BLaER1 treated with 17β-estradiol and CSF1 and Interleukin-3, amounts not matched to agents 10 nM and 100 nM (cell line): Measurements from ENCODE around the gene GNAL.
"Not testable (repeated sequence)": the region's sequence is repeated elsewhere in the genome, so short reads cannot be mapped to it uniquely, and the experiment has no call there.

Experiments
- H3K27ac ChIP-seq, 11 experiments: shearing (Covaris generic); formaldehyde crosslinking; 2 replicates each; pipeline ENCODE4 v1.8.1; 2022
- H3K27me3 ChIP-seq, 11 experiments: shearing (Covaris generic); formaldehyde crosslinking; 2 replicates each; pipeline ENCODE4 v1.8.1; 2022
- H3K36me3 ChIP-seq, 11 experiments: shearing (Covaris generic); formaldehyde crosslinking; 2 replicates each; pipeline ENCODE4 v1.8.1; 2022
- H3K4me1 ChIP-seq, 10 experiments: shearing (Covaris generic); formaldehyde crosslinking; 2 replicates each; pipeline ENCODE4 v1.8.1; 2022
- H3K4me2 ChIP-seq, 11 experiments: shearing (Covaris generic); formaldehyde crosslinking; 2 replicates each; pipeline ENCODE4 v1.8.1; 2022
- H3K4me3 ChIP-seq, 10 experiments: shearing (Covaris generic); formaldehyde crosslinking; 2 replicates each; pipeline ENCODE4 v1.8.1; 2022
- H3K9ac ChIP-seq, 11 experiments: shearing (Covaris generic); formaldehyde crosslinking; 2 replicates each; pipeline ENCODE4 v1.8.1; 2022
- H3K9me3 ChIP-seq, 11 experiments: shearing (Covaris generic); formaldehyde crosslinking; replicated peaks in 1 of 11; 2 replicates each; pipeline ENCODE4 v1.8.1; 2022
- H4K20me1 ChIP-seq, 11 experiments: shearing (Covaris generic); formaldehyde crosslinking; 2 replicates each; pipeline ENCODE4 v1.8.1; 2022
- Cebpa-rat ChIP-seq, 11 experiments: shearing (Covaris generic); IDR thresholded peaks; 2 replicates each; pipeline ENCODE4 v1.8.1; 2022

Gene GNAL

DNA sequence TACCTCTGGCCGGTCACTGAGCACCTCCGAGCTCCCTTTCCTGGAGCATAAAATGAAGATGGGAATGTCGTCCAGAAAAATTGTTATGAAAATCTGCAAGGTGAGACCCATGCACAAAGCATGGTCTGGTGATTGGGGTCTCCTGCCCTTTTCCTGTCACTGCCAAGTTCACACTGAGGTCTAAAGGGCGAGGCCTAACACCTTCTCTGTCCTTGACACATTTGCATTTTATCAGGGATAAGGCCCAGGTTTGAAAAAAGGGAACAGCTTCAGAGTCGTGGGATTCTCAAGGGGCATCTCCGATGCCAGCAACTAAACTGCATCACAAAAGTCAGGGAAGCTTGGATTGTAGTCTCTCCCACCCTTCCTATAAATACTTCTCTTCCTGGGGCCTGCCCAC, 24.7 kb downstream of the GNAL start:
- no peaks in the 10 kb centered on the region for H3K36me3 ChIP-seq
- no peaks in the 10 kb centered on the region for H3K4me1 ChIP-seq
- peaks cover 0 to 24% (median 10%) of the 10 kb centered on the region in 11 experiments; a peak in 14 of 22 replicates for H3K9me3 ChIP-seq
- TF ChIP-seq Cebpa-rat (IDR thresholded peaks at IDR 0.05) = no peak
- no peak overlapping the region for H3K27ac ChIP-seq
- H3K4me3 ChIP-seq = no peak overlapping the region
- H3K27me3 ChIP-seq = no peaks in the 10 kb centered on the region
- no peak overlapping the region for H3K4me2 ChIP-seq
- no peak overlapping the region for H3K9ac ChIP-seq
- H4K20me1 ChIP-seq = no peaks in the 10 kb centered on the region

DNA sequence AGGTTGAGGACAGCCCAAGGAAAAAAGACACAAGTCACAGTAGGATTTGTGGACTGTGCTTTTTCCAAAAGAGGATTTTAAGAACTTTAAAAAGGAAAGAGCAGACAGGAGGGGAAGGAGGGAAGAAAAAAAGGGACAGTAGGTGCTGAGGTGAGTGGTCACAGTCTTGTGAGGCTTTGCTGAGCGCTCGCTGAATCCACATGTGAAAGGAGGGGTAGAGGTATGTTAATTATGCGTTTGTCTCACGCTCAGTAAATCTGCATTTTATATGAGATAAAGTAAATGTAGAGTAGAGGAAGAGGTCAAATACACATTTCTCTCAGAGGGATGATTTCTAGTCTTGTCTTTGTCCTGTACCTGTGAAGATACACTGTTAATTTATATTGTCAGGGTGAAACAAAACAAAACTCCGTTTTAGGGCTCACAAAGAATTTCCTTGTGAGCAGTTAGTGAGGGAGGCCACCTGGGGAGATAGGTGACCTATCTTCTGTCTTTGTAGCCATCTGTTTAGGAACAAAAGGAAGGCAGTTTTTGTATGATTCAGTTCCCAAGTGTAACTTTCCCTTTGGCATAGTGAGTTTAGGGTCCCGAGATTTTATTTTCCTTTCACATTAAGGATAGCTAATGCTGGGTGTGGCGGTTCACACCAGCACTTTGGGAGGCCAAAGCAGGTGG, 25.3 kb downstream of the GNAL start:
- Histone ChIP-seq H3K4me2 (no peak overlapping the region), H3K27me3 (no peaks in the 10 kb centered on the region), H3K9me3 (peaks cover 0 to 18% (median 7%) of the 10 kb centered on the region in 11 experiments; a peak in 11 of 22 replicates), H3K4me1 (no peaks in the 10 kb centered on the region), H3K9ac (no peak overlapping the region), H4K20me1 (no peaks in the 10 kb centered on the region), H3K36me3 (no peaks in the 10 kb centered on the region), H3K4me3 (no peak overlapping the region), H3K27ac (no peak overlapping the region)
- no peak for TF ChIP-seq Cebpa-rat (IDR thresholded peaks at IDR 0.05)

DNA sequence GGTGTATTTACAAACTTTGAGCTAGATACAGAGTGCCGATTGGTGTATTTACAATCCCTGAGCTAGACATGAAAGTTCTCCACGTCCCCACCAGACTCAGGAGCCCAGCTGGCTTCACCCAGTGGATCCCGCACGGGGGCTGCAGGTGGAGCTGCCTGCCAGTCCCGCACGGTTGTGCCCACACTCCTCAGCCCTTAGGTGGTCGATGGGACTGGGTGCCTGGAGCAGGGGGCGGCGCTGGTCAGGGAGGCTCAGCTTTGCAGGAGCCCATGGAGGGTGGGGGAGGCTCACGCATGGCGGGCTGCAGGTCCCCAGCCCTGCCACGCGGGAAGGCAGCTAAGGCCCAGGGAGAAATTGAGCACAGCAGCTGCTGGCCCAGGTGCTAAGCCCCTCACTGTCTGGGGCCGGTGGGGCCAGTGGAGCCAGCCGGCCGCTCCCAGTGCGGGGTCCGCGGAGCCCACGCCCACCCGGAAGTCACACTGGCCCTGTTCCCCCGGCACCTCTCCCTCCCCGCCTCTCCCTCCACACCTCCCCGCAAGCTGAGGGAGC, 27.8 kb downstream of the GNAL start:
- peaks cover 0 to 15% (median 7%) of the 10 kb centered on the region in 11 experiments; a peak in 7 of 22 replicates for H3K9me3 ChIP-seq
- not testable (repeated sequence) for H3K4me3 ChIP-seq, H3K27ac ChIP-seq, H3K4me2 ChIP-seq, H3K9ac ChIP-seq, H3K27me3 ChIP-seq, H4K20me1 ChIP-seq, H3K36me3 ChIP-seq, H3K4me1 ChIP-seq

DNA sequence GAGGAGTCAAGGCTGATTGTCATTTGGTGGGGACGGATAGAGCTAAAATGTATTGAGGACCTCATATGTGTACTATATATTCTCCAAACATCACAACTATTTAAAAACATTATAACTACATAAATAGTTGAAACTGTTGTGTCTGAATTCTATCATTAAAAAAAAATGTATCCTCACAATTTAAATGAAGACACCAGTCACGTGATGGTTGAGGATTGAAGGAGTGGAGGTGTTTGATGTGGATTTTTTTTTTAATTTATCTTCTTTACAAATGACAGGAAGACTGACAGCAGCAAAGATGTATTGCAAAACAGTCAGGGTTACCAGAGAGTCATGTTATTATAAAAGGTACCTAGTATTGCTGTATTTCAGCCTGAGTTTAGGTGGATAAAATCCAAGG, 30.0 kb downstream of the GNAL start:
- Histone ChIP-seq H4K20me1 (no peaks in the 10 kb centered on the region), H3K27me3 (no peaks in the 10 kb centered on the region), H3K9me3 (peaks cover 0 to 15% (median 7%) of the 10 kb centered on the region in 11 experiments; a peak in 7 of 22 replicates), H3K9ac (no peak overlapping the region), H3K4me1 (no peaks in the 10 kb centered on the region), H3K27ac (no peak overlapping the region), H3K4me2 (no peak overlapping the region), H3K36me3 (no peaks in the 10 kb centered on the region), H3K4me3 (no peak overlapping the region)
- TF ChIP-seq Cebpa-rat (IDR thresholded peaks at IDR 0.05) = no peak

DNA sequence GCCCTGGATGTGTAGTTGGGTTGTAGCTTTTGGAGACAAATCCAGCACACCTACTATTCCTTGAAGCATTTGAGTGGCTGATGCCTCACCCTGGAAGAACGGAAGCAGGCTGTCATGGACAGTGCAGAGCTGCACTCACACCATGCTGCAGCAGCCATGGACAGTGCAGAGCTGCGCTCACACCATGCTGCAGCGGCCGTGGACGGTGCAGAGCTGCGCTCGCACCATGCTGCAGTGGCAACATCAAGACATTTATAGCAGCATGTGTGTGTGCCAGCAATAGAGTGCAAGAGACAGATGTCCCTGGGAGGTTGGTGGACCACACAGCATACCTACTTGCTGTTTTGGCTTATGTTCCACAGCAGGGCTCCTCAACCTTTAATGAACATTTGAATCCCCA, 30.6 kb downstream of the GNAL start:
- Histone ChIP-seq H3K27me3 (no peaks in the 10 kb centered on the region), H3K4me1 (no peaks in the 10 kb centered on the region), H3K27ac (no peak overlapping the region), H4K20me1 (no peaks in the 10 kb centered on the region), H3K9ac (no peak overlapping the region), H3K4me3 (no peak overlapping the region), H3K36me3 (no peaks in the 10 kb centered on the region), H3K9me3 (peaks cover 0 to 15% (median 7%) of the 10 kb centered on the region in 11 experiments; a peak in 7 of 22 replicates), H3K4me2 (no peak overlapping the region)
- TF ChIP-seq Cebpa-rat (IDR thresholded peaks at IDR 0.05) = no peak

DNA sequence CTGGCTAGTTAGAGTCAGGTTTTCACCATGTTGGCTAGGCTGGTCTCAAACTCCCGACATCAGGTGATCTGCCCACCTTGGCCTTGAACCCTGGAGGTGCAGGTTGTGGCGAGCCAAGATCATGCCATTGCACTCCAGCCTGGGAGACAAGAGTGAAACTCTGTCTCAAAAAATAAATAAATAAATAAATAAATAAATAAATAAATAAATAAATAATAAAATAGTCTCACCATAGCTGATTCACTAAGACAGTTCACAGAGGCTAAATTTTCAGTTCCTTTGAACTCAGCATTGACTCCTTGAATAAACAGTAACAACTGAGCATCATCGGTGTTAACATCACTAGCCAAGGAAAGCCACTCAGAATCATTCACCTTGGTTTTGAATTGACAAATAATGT, 32.7 kb downstream of the GNAL start:
- H3K27me3 ChIP-seq = no peaks in the 10 kb centered on the region
- no peaks in the 10 kb centered on the region for H3K4me1 ChIP-seq
- H4K20me1 ChIP-seq = no peaks in the 10 kb centered on the region
- peaks cover 0 to 12% (median 6%) of the 10 kb centered on the region in 11 experiments; a peak in 8 of 22 replicates for H3K9me3 ChIP-seq
- H3K4me2 ChIP-seq = no peak overlapping the region
- no peak overlapping the region for H3K4me3 ChIP-seq
- H3K36me3 ChIP-seq = no peaks in the 10 kb centered on the region
- H3K27ac ChIP-seq = no peak overlapping the region
- no peak for TF ChIP-seq Cebpa-rat (IDR thresholded peaks at IDR 0.05)
- H3K9ac ChIP-seq = no peak overlapping the region

DNA sequence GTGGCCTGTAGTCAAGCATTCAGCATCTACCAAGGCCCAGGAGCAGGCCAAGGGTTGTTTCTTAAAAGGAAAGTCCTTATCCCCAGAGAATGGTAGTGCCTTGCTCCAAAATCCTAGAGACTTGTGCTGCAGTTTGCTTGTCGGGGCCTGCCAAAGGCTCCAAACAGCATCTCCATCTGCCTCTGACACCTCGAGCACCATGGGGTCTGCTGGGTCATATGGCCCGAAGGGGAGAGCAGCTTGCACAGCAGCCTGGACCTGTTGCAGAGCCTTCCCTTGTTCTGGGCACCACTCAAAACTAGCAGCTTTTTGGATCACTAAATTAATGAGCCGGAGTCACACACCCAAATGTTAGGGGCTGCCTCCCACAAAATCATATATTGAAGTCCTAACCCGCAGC, 35.7 kb downstream of the GNAL start:
- Histone ChIP-seq H3K9me3 (peaks cover 0 to 12% (median 0%) of the 10 kb centered on the region in 11 experiments; a peak in 3 of 22 replicates), H4K20me1 (no peaks in the 10 kb centered on the region), H3K4me1 (no peaks in the 10 kb centered on the region), H3K27ac (no peak overlapping the region), H3K27me3 (no peaks in the 10 kb centered on the region), H3K4me3 (no peak overlapping the region), H3K9ac (no peak overlapping the region), H3K4me2 (no peak overlapping the region), H3K36me3 (no peaks in the 10 kb centered on the region)
- no peak for TF ChIP-seq Cebpa-rat (IDR thresholded peaks at IDR 0.05)

DNA sequence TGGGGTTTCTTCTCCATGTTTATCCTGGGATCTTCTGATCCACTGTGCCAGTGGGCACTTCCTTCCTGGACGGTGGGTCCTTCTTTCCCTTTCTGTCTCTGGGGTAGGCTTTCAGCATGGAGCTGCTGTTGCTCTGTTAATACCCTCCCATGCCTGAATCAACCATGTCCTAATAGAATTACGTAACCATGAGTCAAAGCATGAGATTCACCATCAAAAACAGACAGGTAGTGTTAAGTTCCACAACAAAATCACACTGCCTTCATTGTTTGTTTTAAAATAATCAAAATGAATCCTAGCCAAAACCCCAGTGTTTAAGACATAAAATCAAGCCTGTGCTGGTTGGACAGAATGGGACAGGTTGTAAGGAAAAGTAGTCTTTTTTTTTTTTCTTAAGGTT, 37.5 kb downstream of the GNAL start:
- TF ChIP-seq Cebpa-rat (IDR thresholded peaks at IDR 0.05) = no peak
- Histone ChIP-seq H4K20me1 (no peaks in the 10 kb centered on the region), H3K4me2 (no peak overlapping the region)

DNA sequence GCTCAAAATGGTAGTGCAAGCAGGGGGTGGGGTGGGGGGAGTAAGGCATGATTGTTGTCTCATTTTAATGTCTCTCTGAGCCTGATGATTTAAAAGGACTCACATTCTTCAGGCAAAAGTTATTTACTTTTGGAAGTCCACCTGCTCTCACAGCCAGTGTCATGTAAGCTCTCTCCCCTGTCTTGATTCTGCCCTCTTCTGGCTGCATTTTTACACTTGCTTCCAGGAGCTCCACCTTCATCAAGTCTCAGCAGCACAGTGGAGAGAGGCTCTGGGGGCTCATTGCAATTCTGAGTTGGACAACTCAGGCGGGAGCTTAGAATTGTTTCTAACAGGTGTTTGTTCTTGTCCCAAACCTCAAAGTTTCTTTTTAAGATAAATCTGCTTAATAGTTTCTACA, 39.2 kb downstream of the GNAL start:
- no peak overlapping the region for H3K4me3 ChIP-seq
- no peak overlapping the region for H3K27ac ChIP-seq
- H3K4me1 ChIP-seq = peaks cover 0 to 3% (median 0%) of the 10 kb centered on the region in 10 experiments; a peak in 1 of 20 replicates
- H3K36me3 ChIP-seq = no peaks in the 10 kb centered on the region
- no peak for TF ChIP-seq Cebpa-rat (IDR thresholded peaks at IDR 0.05)
- H4K20me1 ChIP-seq = no peaks in the 10 kb centered on the region
- H3K9ac ChIP-seq = no peak overlapping the region
- H3K27me3 ChIP-seq = no peaks in the 10 kb centered on the region
- peaks cover 0 to 12% (median 0%) of the 10 kb centered on the region in 11 experiments; a peak in 3 of 22 replicates for H3K9me3 ChIP-seq
- no peak overlapping the region for H3K4me2 ChIP-seq

More for the DNA sequence above, 37.5 kb downstream of the GNAL start:
- no peaks in the 10 kb centered on the region for H3K4me1 ChIP-seq
- H3K9me3 ChIP-seq = peaks cover 0 to 12% (median 0%) of the 10 kb centered on the region in 11 experiments; a peak in 3 of 22 replicates
- no peak overlapping the region for H3K4me3 ChIP-seq
- no peaks in the 10 kb centered on the region for H3K36me3 ChIP-seq
- H3K27ac ChIP-seq = no peak overlapping the region
- H3K27me3 ChIP-seq = no peaks in the 10 kb centered on the region
- H3K9ac ChIP-seq = no peak overlapping the region

DNA sequence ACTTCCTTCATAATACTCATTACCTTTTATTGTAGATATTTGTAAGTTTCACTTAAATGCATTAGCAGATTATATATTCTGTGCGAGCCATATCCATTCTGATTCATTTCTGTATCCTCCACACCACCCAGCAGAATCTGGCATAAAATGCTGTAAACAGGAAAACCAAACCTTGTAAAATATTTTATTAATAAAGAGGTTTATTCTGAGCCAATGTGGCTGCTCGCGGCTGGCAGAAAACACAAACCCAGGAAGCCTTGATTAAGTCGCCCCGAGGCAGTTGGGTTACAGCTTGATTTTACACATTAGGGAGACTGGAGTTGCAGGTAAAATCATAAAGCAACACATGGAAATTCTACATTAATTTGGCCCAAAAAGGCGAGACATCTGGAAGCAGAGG, 40.5 kb downstream of the GNAL start:
- Histone ChIP-seq H3K4me1 (peaks cover 0 to 3% (median 0%) of the 10 kb centered on the region in 10 experiments; a peak in 1 of 20 replicates), H3K9me3 (peaks cover 0 to 12% (median 0%) of the 10 kb centered on the region in 11 experiments; a peak in 3 of 22 replicates), H3K4me2 (no peak overlapping the region), H3K36me3 (no peaks in the 10 kb centered on the region), H3K9ac (no peak overlapping the region), H3K4me3 (no peak overlapping the region), H4K20me1 (no peaks in the 10 kb centered on the region), H3K27me3 (no peaks in the 10 kb centered on the region), H3K27ac (no peak overlapping the region)
- no peak for TF ChIP-seq Cebpa-rat (IDR thresholded peaks at IDR 0.05)
